Liver (tissue), 9 donors: ENCODE results near the gene OSBPL1A. TPM values are rescaled to one million over a fixed set of nuclear protein-coding genes. Genes with fewer than 3 reads are reported as not detected.

Experiments
- DNase-seq: peaks from one replicate; pipeline ENCODE4 v3.0.0-alpha.2; 2017; ENCODE audit warnings: low spot score
- H3K27ac ChIP-seq, 2 donors: one replicate each; pipeline ENCODE4 v1.7.0; 2013; ENCODE audit warnings: inconsistent platforms in 2 of 2, low read length in 2 of 2, control low read depth in 1 of 2, low read depth in 1 of 2, mild to moderate bottlenecking in 1 of 2
- H3K27me3 ChIP-seq, 4 donors: one replicate each; pipeline versions ENCODE4 v1.6.1 to v1.7.0; 2013; ENCODE audit warnings: low read length in 3 of 4, inconsistent platforms in 1 of 4, mild to moderate bottlenecking in 1 of 4, moderate library complexity in 1 of 4; ENCODE audit not compliant: control insufficient read depth in 4 of 4, insufficient read depth in 4 of 4
- H3K36me3 ChIP-seq, 4 donors: one replicate each; pipeline versions ENCODE4 v1.6.1 to v1.7.0; 2013; ENCODE audit warnings: low read length in 3 of 4, mild to moderate bottlenecking in 3 of 4, low read depth in 1 of 4, moderate library complexity in 1 of 4; ENCODE audit not compliant: control insufficient read depth in 4 of 4, insufficient read depth in 3 of 4
- H3K4me1 ChIP-seq, 4 donors: one replicate each; pipeline versions ENCODE4 v1.6.1 to v1.7.0; 2013; ENCODE audit warnings: low read length in 3 of 4, mild to moderate bottlenecking in 3 of 4, moderate library complexity in 1 of 4; ENCODE audit not compliant: control insufficient read depth in 4 of 4, insufficient read depth in 4 of 4
- H3K4me3 ChIP-seq, 3 donors: one replicate each; pipeline versions ENCODE4 v1.6.1 to v1.7.0; 2013; ENCODE audit warnings: low read length in 3 of 3, control low read depth in 1 of 3, low read depth in 1 of 3, mild to moderate bottlenecking in 1 of 3
- H3K9ac ChIP-seq, 2 donors: one replicate each; pipeline ENCODE4 v1.7.0; 2013; ENCODE audit warnings: low read length in 2 of 2, mild to moderate bottlenecking in 2 of 2, moderate library complexity in 2 of 2, control low read depth in 1 of 2, low read depth in 1 of 2
- H3K9me3 ChIP-seq, 4 donors: one replicate each; pipeline versions ENCODE4 v1.6.1 to v1.7.0; 2013; ENCODE audit warnings: low read length in 3 of 4; ENCODE audit not compliant: control insufficient read depth in 4 of 4
- ATF3 ChIP-seq: IDR thresholded peaks from 2 replicates; pipeline ENCODE4 v1.6.1; 2016; ENCODE audit warnings: antibody characterized with exemption
- CTCF ChIP-seq: fragments of 150-350 bp; IDR thresholded peaks from 2 replicates; pipeline ENCODE4 v1.5.1; 2017; ENCODE audit warnings: improper control_type of control experiment, low read depth, low read length; ENCODE audit not compliant: missing input control
- EGR1 ChIP-seq, 2 donors: IDR thresholded peaks; 2 replicates each; pipeline ENCODE4 v1.6.1; 2016 to 2018; ENCODE audit warnings: antibody characterized with exemption in 2 of 2, low read depth in 2 of 2
- FOXA1 ChIP-seq: IDR thresholded peaks from 2 replicates; pipeline ENCODE4 v1.6.1; 2016; ENCODE audit warnings: antibody characterized with exemption
- FOXA2 ChIP-seq: IDR thresholded peaks from 2 replicates; pipeline ENCODE4 v1.6.1; 2016; ENCODE audit warnings: antibody characterized with exemption
- GABPA ChIP-seq, 2 donors: IDR thresholded peaks in 1 of 2; conservative IDR thresholded peaks in 1 of 2; 2 replicates each; pipeline ENCODE4 v1.6.1; 2016; ENCODE audit warnings: antibody characterized with exemption in 2 of 2, mild to moderate bottlenecking in 1 of 2, moderate library complexity in 1 of 2
- HNF4A ChIP-seq, 2 donors: conservative IDR thresholded peaks; 2 replicates each; pipeline ENCODE4 v1.6.1; 2016; ENCODE audit warnings: antibody characterized with exemption in 2 of 2, mild to moderate bottlenecking in 2 of 2
- HNF4G ChIP-seq: IDR thresholded peaks from 2 replicates; pipeline ENCODE4 v1.6.1; 2016; ENCODE audit warnings: antibody characterized with exemption
- JUND ChIP-seq, 2 donors: IDR thresholded peaks; 2 replicates each; pipeline ENCODE4 v1.6.1; 2016; ENCODE audit warnings: antibody characterized with exemption in 2 of 2
- MAX ChIP-seq: IDR thresholded peaks from 2 replicates; pipeline ENCODE4 v1.6.1; 2016; ENCODE audit warnings: antibody characterized with exemption
- NR2F2 ChIP-seq: IDR thresholded peaks from 2 replicates; pipeline ENCODE4 v1.6.1; 2016; ENCODE audit warnings: antibody characterized with exemption
- RAD21 ChIP-seq, 2 donors: IDR thresholded peaks; 2 replicates each; pipeline ENCODE4 v1.6.1; 2016; ENCODE audit warnings: antibody characterized with exemption in 2 of 2, mild to moderate bottlenecking in 2 of 2
- REST ChIP-seq: IDR thresholded peaks from 2 replicates; pipeline ENCODE4 v1.6.1; 2016; ENCODE audit warnings: antibody characterized with exemption, mild to moderate bottlenecking
- RXRA ChIP-seq, 2 donors: IDR thresholded peaks; 2 replicates each; pipeline ENCODE4 v1.6.1; 2017 to 2018; ENCODE audit warnings: antibody characterized with exemption in 2 of 2, mild to moderate bottlenecking in 1 of 2
- SP1 ChIP-seq: IDR thresholded peaks from 2 replicates; pipeline ENCODE4 v1.6.1; 2018; ENCODE audit warnings: antibody characterized with exemption, mild to moderate bottlenecking
- TAF1 ChIP-seq: conservative IDR thresholded peaks from 2 replicates; pipeline ENCODE4 v1.6.1; 2016; ENCODE audit warnings: antibody characterized with exemption, mild to moderate bottlenecking
- YY1 ChIP-seq: IDR thresholded peaks from 2 replicates; pipeline ENCODE4 v1.6.1; 2016; ENCODE audit warnings: antibody characterized with exemption, mild to moderate bottlenecking
- ZBTB33 ChIP-seq: IDR thresholded peaks from 2 replicates; pipeline ENCODE4 v1.6.1; 2016; ENCODE audit warnings: antibody characterized with exemption
- WGBS: extraction: QIAGEN DNeasy Blood & Tissue Kit; methylation state at CpG from one replicate; pipeline ENCODE4 v1.1.7; 2013; 5-methylcytosine and 5-hydroxymethylcytosine counted together
- polyA plus RNA-seq, 2 donors: library from polyadenylated mRNA; stranded (reverse) in 1 of 2; unstranded in 1 of 2; fragments of 200-250 nt in 1 of 2; fragments of >200 nt in 1 of 2; fragmentation: Nextera tagmentation in 1 of 2; extraction: Ambion mirVana in 1 of 2; gene quantifications; one replicate each; pipeline versions ENCODE4 v1.2.1 to v1.2.3, GENCODE V29; 2013 to 2015
- total RNA-seq, 2 donors: library from RNA; depleted of rRNA; stranded (reverse); fragments of >200 nt; gene quantifications; one replicate each; pipeline ENCODE4 v1.2.3, GENCODE V29; 2014
- donor health status: healthy.
- donor health status: healthy.
- donor health status: healthy.
- donor health status: healthy.
- donor health status: healthy.

Gene OSBPL1A
- total and polyA plus RNA-seq, 4 donors: 5.4 to 12.6 (median 8.9) TPM

- Histone ChIP-seq H3K9ac (no peak overlapping the region), H3K9me3 (no peaks in the 10 kb centered on the region), H3K4me1 (peaks cover 10 to 31% (median 16%) of the 10 kb centered on the region in 4 donors), H3K4me3 (no peak overlapping the region), H3K27ac (peak overlapping the region; percentile 64 to 65), H3K27me3 (no peaks in the 10 kb centered on the region), H3K36me3 (no peaks in the 10 kb centered on the region)
- TF ChIP-seq RAD21 (IDR thresholded peaks at IDR 0.05) (peak; percentile 34 to 52), GABPA (IDR thresholded peaks at IDR 0.05 in 1 of 2, conservative IDR thresholded peaks at IDR 0.05 in 1 of 2) (no peak), MAX (peak; percentile 57), JUND (IDR thresholded peaks at IDR 0.05) (peak in 1 of 2 donors; percentile 78), ATF3 (peak; percentile 30), YY1 (peak; percentile 68), FOXA1 (peak; percentile 56), EGR1 (IDR thresholded peaks at IDR 0.05; ENCODE audit: low read depth in 2 of 2) (peak; percentile 77 to 89), HNF4A (conservative IDR thresholded peaks at IDR 0.05) (peak; percentile 67 to 78), ZBTB33 (peak; percentile 65), RXRA (IDR thresholded peaks at IDR 0.05) (peak; percentile 84 to 94), SP1 (peak; percentile 67), FOXA2 (peak; percentile 57), CTCF (no peak), HNF4G (no peak)
- 44% methylated on average over 9 of the region's 9 CpGs for WGBS
- no peak for DNase-seq
Observed at GRCh38 chr18:24198461-24198860, 199.2 kb downstream of the OSBPL1A start.

GRCh38 chr18:24197412-24197811 lies 200.2 kb downstream of the OSBPL1A start:
- H3K36me3 ChIP-seq: no peaks in the 10 kb centered on the region
- WGBS: 95% methylated on average over 1 of the region's 1 CpG
- H3K27me3 ChIP-seq: no peaks in the 10 kb centered on the region
- peaks cover 10 to 31% (median 16%) of the 10 kb centered on the region in 4 donors for H3K4me1 ChIP-seq
- no peak for DNase-seq
- H3K9ac ChIP-seq: no peak overlapping the region
- H3K4me3 ChIP-seq: no peak overlapping the region
- H3K27ac ChIP-seq: no peak overlapping the region
- no peaks in the 10 kb centered on the region for H3K9me3 ChIP-seq
- no peak for TF ChIP-seq HNF4A (conservative IDR thresholded peaks at IDR 0.05)
- TF ChIP-seq ATF3: no peak
- no peak for TF ChIP-seq CTCF
- no peak for TF ChIP-seq GABPA (IDR thresholded peaks at IDR 0.05 in 1 of 2, conservative IDR thresholded peaks at IDR 0.05 in 1 of 2)
- TF ChIP-seq FOXA2: no peak
- no peak for TF ChIP-seq JUND (IDR thresholded peaks at IDR 0.05)
- TF ChIP-seq ZBTB33: no peak
- TF ChIP-seq NR2F2: no peak
- no peak for TF ChIP-seq EGR1 (IDR thresholded peaks at IDR 0.05; ENCODE audit: low read depth in 2 of 2)
- no peak for TF ChIP-seq HNF4G
- no peak for TF ChIP-seq RXRA (IDR thresholded peaks at IDR 0.05)
- TF ChIP-seq YY1: no peak
- TF ChIP-seq SP1: no peak
- no peak for TF ChIP-seq MAX
- TF ChIP-seq TAF1: no peak
- no peak for TF ChIP-seq RAD21 (IDR thresholded peaks at IDR 0.05)
- no peak for TF ChIP-seq REST
